OCI-LY7 (cell line): ENCODE results near the gene LCE3C.

Experiments
- EZH2phosphoT487 ChIP-seq: fragments of 200-600 bp; sonication (generic); IDR thresholded peaks from 2 replicates; pipeline ENCODE4 v1.6.1; 2018; ENCODE audit warnings: low read depth, borderline replicate concordance, mild to moderate bottlenecking, mixed run types, antibody characterized with exemption, low read length, moderate library complexity, mixed read lengths
- TF ChIP-seq, protein P1 (sequence below): fragments of 200-600 bp; sonication (generic); conservative IDR thresholded peaks from 2 replicates; pipeline ENCODE4 v1.5.1; 2014; ENCODE audit warnings: mild to moderate bottlenecking, antibody characterized with exemption, low read length, moderate library complexity, mixed read lengths

DNA sequence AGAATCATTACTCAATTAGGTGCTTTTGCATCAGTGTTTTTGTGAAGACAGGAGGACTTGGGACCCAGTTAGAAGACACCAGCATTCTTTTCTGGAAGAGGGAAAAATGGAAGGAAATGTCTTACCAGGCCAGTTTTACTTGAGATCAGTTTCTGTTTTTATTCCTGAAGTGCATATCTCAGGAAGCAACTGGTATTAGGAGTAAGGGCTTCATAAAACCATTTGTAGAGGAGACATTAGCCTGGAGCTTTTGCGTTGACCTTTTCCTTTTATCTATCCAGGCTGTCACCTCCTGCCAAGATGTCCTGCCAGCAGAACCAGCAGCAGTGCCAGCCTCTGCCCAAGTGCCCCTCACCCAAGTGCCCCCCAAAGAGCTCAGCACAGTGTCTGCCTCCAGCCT lies 13.5 kb downstream of the LCE3C start, which contains the start of gene LCE3B:
- TF ChIP-seq, protein P1, sequence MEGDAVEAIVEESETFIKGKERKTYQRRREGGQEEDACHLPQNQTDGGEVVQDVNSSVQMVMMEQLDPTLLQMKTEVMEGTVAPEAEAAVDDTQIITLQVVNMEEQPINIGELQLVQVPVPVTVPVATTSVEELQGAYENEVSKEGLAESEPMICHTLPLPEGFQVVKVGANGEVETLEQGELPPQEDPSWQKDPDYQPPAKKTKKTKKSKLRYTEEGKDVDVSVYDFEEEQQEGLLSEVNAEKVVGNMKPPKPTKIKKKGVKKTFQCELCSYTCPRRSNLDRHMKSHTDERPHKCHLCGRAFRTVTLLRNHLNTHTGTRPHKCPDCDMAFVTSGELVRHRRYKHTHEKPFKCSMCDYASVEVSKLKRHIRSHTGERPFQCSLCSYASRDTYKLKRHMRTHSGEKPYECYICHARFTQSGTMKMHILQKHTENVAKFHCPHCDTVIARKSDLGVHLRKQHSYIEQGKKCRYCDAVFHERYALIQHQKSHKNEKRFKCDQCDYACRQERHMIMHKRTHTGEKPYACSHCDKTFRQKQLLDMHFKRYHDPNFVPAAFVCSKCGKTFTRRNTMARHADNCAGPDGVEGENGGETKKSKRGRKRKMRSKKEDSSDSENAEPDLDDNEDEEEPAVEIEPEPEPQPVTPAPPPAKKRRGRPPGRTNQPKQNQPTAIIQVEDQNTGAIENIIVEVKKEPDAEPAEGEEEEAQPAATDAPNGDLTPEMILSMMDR, result no peak
- TF ChIP-seq EZH2phosphoT487, result no peak
